ENCODE measurements around the gene ARNT2. TPM values are rescaled to one million over a fixed set of nuclear protein-coding genes. Genes with fewer than 3 reads are reported as not detected.

Gene ARNT2
- total and polyA plus RNA-seq, 10 of the 15 experiments (the other 5 are each of a cell fraction or from before 2014, with no cell fraction given), result 0.07 to 0.49 (median 0.09) TPM; not detected in 6

DNA sequence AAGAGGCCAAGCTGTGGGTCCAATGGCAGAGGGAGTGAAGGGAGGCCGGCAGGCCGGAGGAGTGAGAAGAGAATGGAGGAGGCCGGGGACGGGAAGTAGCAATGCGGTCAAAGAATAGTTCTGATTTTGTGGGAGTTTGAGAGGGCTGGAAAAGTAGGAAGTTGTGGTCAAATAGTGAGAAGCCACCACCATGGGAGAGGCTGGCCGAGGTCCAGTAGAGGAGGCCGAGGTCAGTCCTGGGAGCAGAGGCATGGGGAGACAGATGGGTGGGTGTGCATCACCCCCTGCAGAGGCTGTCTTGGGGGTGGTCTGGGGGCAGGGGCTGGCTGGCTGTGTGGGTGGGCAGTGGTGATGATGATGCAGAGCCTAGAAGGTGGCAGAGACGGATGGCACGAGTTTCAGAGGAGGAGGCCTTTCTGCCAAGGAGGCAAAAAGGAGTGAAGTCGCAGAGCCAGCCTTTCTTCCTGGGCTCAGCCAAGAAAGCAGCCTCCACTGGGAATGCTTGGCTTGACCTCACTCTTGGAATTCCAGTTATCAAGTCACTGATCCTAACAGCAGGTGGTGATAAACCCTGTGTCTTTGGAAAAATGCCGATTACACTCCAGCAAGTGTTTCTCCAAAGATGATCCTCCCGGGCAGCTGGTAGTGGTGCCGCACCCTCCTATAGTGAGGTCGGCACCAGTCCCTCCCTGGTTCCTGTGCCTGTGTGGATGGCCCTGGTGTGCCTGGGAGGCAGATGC lies 57.3 kb downstream of the ARNT2 start:
- FAIRE-seq, result no peak
- intact Hi-C loops (cut with micrococcal nuclease; ENCODE audit: unreplicated experiment) (no loop called here), in situ Hi-C loops (cut with MboI) (no loop called here)
- 36% methylated on average over 14 of the region's 14 CpGs for WGBS (ENCODE audit: insufficient coverage, insufficient replicate concordance, low lambda C conversion rate, missing lambda C conversion rate)
- H4K20me1 ChIP-seq (ENCODE audit: control insufficient read depth, insufficient read depth), result no peaks in the 10 kb centered on the region
- no peaks in the 10 kb centered on the region for H3K36me3 ChIP-seq (ENCODE audit: control insufficient read depth in 2 of 2, insufficient read depth in 2 of 2, low read length in 1 of 2)
- ChIA-PET RAD21 (ENCODE audit: unreplicated experiment) (no interaction called here), POLR2A (no interaction called here), CTCF (interaction anchor here (7.5 kb wide), 1 partner anchor 316 kb away, joined by 130 read pairs; the partner anchor contains the start of gene CEMIP), SMC1A (ENCODE audit: uncharacterized antibody, unreplicated experiment) (no interaction called here)
- H3K9me3 ChIP-seq (replicated peaks; ENCODE audit: control insufficient read depth, insufficient read depth, low read length), result no peaks in the 10 kb centered on the region
- no peaks in the 10 kb centered on the region for H3K79me2 ChIP-seq (ENCODE audit: control insufficient read depth, insufficient read depth, low read length)
- no peak overlapping the region for H3K9ac ChIP-seq (ENCODE audit: control insufficient read depth, insufficient read depth, low read length)
- no peak overlapping the region for H3K27ac ChIP-seq (ENCODE audit: control insufficient read depth, insufficient read depth)
- no peak overlapping the region for H3K4me3 ChIP-seq
- H3K4me1 ChIP-seq (ENCODE audit: control insufficient read depth, insufficient read depth, low read length), result no peaks in the 10 kb centered on the region
- TF ChIP-seq RFX5 (IDR thresholded peaks at IDR 0.05; ENCODE audit: low read depth, low read length) (no peak), ZSCAN29 (IDR thresholded peaks at IDR 0.05) (no peak), NFYB (IDR thresholded peaks at IDR 0.05; ENCODE audit: insufficient read depth, low read depth, low read length) (no peak), RB1 (IDR thresholded peaks at IDR 0.05; ENCODE audit: borderline replicate concordance) (no peak), TCF7 (IDR thresholded peaks at IDR 0.05; ENCODE audit: borderline replicate concordance) (no peak), CEBPB (IDR thresholded peaks at IDR 0.05; ENCODE audit: borderline replicate concordance in 1 of 2, low read depth in 2 of 2, low read length in 2 of 2) (no peak), NFIC (IDR thresholded peaks at IDR 0.05; ENCODE audit: low read depth, low read length) (no peak), SREBF2 (IDR thresholded peaks at IDR 0.05; ENCODE audit: low read length) (no peak), FOXM1 (IDR thresholded peaks at IDR 0.05; ENCODE audit: low read depth, low read length) (no peak)
- TF ChIP-seq, protein P1, sequence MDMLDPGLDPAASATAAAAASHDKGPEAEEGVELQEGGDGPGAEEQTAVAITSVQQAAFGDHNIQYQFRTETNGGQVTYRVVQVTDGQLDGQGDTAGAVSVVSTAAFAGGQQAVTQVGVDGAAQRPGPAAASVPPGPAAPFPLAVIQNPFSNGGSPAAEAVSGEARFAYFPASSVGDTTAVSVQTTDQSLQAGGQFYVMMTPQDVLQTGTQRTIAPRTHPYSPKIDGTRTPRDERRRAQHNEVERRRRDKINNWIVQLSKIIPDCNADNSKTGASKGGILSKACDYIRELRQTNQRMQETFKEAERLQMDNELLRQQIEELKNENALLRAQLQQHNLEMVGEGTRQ (IDR thresholded peaks at IDR 0.05; ENCODE audit: borderline replicate concordance, low read depth, low read length), result no peak
- TF ChIP-seq, protein P2, sequence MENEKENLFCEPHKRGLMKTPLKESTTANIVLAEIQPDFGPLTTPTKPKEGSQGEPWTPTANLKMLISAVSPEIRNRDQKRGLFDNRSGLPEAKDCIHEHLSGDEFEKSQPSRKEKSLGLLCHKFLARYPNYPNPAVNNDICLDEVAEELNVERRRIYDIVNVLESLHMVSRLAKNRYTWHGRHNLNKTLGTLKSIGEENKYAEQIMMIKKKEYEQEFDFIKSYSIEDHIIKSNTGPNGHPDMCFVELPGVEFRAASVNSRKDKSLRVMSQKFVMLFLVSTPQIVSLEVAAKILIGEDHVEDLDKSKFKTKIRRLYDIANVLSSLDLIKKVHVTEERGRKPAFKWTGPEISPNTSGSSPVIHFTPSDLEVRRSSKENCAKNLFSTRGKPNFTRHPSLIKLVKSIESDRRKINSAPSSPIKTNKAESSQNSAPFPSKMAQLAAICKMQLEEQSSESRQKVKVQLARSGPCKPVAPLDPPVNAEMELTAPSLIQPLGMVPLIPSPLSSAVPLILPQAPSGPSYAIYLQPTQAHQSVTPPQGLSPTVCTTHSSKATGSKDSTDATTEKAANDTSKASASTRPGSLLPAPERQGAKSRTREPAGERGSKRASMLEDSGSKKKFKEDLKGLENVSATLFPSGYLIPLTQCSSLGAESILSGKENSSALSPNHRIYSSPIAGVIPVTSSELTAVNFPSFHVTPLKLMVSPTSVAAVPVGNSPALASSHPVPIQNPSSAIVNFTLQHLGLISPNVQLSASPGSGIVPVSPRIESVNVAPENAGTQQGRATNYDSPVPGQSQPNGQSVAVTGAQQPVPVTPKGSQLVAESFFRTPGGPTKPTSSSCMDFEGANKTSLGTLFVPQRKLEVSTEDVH (IDR thresholded peaks at IDR 0.05; ENCODE audit: low read depth, partially characterized antibody), result no peak
- no peak overlapping the region for H2AFZ ChIP-seq (ENCODE audit: control insufficient read depth, low read depth, low read length)
- BruUV-seq (replicated peaks), result no TSS peak
- no peak for ATAC-seq
- H3K4me2 ChIP-seq (ENCODE audit: control insufficient read depth, insufficient read depth), result no peak overlapping the region
- DNase-seq (ENCODE audit: low read depth, low spot score), result no peak
- H3K27me3 ChIP-seq (replicated peaks in 1 of 2; ENCODE audit: control insufficient read depth in 2 of 2, insufficient read depth in 2 of 2, low read length in 1 of 2), result 0 out of 4 replicates have a peak, but pooled peaks cover 0 to 3% of the 10 kb centered on the region in 2 experiments

Measured in GM12878 (cell line).